HG03060 (cell line): ENCODE measurements around the gene FURIN.

ENCODE experiments used
- ATAC-seq: cut with Tn5 transposase; IDR thresholded peaks from one replicate; pipeline ENCODE4 v1.9.1; 2021; ENCODE audit warnings: low read depth, moderate number of reproducible peaks; ENCODE audit not compliant: unreplicated experiment

Gene FURIN

DNA sequence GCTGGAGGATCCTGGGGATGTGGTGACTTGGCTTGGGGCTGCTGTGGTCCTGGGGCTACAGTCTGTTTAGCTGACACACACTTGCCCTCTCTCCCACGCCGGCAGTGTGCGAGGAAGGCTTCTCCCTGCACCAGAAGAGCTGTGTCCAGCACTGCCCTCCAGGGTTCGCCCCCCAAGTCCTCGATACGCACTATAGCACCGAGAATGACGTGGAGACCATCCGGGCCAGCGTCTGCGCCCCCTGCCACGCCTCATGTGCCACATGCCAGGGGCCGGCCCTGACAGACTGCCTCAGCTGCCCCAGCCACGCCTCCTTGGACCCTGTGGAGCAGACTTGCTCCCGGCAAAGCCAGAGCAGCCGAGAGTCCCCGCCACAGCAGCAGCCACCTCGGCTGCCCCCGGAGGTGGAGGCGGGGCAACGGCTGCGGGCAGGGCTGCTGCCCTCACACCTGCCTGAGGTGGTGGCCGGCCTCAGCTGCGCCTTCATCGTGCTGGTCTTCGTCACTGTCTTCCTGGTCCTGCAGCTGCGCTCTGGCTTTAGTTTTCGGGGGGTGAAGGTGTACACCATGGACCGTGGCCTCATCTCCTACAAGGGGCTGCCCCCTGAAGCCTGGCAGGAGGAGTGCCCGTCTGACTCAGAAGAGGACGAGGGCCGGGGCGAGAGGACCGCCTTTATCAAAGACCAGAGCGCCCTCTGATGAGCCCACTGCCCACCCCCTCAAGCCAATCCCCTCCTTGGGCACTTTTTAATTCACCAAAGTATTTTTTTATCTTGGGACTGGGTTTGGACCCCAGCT lies 13.0 kb downstream of the FURIN start:
- ATAC-seq = no peak

DNA sequence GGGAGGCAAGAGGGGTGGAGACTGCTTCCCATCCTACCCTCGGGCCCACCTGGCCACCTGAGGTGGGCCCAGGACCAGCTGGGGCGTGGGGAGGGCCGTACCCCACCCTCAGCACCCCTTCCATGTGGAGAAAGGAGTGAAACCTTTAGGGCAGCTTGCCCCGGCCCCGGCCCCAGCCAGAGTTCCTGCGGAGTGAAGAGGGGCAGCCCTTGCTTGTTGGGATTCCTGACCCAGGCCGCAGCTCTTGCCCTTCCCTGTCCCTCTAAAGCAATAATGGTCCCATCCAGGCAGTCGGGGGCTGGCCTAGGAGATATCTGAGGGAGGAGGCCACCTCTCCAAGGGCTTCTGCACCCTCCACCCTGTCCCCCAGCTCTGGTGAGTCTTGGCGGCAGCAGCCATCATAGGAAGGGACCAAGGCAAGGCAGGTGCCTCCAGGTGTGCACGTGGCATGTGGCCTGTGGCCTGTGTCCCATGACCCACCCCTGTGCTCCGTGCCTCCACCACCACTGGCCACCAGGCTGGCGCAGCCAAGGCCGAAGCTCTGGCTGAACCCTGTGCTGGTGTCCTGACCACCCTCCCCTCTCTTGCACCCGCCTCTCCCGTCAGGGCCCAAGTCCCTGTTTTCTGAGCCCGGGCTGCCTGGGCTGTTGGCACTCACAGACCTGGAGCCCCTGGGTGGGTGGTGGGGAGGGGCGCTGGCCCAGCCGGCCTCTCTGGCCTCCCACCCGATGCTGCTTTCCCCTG lies 13.8 kb downstream of the FURIN start:
- ATAC-seq = no peak

DNA sequence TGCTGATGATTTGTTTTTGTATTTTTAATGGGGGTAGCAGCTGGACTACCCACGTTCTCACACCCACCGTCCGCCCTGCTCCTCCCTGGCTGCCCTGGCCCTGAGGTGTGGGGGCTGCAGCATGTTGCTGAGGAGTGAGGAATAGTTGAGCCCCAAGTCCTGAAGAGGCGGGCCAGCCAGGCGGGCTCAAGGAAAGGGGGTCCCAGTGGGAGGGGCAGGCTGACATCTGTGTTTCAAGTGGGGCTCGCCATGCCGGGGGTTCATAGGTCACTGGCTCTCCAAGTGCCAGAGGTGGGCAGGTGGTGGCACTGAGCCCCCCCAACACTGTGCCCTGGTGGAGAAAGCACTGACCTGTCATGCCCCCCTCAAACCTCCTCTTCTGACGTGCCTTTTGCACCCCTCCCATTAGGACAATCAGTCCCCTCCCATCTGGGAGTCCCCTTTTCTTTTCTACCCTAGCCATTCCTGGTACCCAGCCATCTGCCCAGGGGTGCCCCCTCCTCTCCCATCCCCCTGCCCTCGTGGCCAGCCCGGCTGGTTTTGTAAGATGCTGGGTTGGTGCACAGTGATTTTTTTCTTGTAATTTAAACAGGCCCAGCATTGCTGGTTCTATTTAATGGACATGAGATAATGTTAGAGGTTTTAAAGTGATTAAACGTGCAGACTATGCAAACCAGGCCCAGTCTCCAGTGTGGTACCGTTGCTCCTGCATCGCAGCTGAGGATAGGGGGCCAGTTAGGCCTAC lies 14.6 kb downstream of the FURIN start:
- ATAC-seq = no peak

DNA sequence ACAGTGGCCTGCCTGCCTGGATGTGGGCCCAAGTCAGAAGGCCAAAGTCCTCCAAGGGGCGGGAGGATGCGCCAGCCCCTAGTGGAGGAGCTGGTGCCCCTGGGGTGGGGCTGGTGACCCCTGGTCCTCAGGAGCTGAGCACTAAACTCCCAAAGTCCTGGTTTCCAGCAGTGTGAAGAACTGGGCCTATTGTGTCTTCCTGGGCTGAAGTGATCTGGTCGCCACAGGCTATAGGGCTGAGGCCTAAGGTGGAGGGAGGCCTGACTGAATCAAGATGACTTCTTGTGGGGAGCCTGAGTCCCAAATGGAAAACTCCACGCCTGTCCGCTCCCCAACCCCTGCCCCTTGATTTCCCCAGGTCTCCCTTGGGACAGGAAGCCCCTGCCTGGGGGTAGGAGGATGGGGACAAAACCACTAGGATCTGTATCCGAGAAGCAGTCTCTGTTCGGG lies 15.2 kb downstream of the FURIN start:
- no peak for ATAC-seq

DNA sequence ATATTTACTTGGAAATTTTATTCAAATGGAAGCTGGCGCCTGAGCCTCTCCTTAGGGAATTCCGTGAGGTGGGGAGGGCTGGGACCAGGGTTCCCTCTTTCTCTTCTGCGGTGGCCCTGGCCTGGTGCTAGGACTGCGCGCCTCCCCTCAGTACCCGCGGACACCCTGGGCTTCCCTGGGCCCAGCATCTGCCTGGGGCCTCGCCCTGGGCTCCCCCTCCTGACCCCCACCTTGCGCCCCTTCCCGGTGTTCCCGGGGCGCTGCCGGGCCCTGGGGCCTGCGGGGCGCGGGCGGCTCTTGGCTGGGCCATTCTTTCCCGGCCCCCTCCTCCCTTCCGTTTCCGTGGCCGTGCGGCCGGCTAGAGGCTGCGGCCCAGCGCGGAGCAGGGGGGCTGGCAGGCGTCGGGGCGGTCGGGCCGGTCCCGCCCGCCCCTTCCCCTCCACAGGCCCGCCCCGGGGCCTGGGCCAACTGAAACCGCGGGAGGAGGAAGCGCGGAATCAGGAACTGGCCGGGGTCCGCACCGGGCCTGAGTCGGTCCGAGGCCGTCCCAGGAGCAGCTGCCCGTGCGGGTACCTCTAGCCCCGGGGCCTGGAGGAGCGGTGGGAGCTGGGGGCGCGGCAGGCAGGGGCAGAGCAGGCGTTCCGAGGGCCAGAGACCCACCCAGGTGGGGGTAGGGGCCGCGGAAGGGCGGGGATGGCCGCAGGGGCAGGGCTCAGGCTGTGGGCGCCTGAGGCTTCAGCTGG lies 15.8 kb downstream of the FURIN start, which contains the start of gene FES:
Gene FES (plus strand): TSS at position 529 of the 743 bp plus-strand sequence. CDS start 542 bp downstream, outside the sequence.
- ATAC-seq = no peak

DNA sequence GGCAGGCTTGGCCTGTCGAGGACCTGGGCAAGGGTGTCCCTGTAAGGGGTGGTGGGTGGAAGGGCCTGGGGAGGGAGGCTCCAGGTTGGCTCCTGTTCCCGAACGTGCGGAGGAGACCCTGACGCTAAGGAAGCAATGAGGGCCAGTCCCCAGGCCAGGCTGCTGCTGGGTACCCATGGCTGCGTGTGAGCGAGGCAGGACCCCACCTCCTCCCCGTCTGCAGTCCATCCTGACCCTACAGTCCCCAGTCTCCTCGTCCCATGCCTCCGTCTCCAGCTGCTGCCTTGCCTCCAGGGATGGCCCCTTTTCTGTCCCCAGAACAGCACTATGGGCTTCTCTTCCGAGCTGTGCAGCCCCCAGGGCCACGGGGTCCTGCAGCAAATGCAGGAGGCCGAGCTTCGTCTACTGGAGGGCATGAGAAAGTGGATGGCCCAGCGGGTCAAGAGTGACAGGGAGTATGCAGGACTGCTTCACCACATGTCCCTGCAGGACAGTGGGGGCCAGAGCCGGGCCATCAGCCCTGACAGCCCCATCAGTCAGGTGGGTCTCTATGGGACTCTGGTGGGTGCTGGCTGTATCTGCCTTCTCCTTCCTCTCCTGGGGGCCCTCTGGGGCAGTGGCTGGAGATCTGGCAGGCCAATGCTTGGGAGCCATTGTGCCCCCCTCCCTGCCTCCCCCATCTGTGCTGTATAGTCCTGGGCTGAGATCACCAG lies 16.5 kb downstream of the FURIN start:
- ATAC-seq = no peak

DNA sequence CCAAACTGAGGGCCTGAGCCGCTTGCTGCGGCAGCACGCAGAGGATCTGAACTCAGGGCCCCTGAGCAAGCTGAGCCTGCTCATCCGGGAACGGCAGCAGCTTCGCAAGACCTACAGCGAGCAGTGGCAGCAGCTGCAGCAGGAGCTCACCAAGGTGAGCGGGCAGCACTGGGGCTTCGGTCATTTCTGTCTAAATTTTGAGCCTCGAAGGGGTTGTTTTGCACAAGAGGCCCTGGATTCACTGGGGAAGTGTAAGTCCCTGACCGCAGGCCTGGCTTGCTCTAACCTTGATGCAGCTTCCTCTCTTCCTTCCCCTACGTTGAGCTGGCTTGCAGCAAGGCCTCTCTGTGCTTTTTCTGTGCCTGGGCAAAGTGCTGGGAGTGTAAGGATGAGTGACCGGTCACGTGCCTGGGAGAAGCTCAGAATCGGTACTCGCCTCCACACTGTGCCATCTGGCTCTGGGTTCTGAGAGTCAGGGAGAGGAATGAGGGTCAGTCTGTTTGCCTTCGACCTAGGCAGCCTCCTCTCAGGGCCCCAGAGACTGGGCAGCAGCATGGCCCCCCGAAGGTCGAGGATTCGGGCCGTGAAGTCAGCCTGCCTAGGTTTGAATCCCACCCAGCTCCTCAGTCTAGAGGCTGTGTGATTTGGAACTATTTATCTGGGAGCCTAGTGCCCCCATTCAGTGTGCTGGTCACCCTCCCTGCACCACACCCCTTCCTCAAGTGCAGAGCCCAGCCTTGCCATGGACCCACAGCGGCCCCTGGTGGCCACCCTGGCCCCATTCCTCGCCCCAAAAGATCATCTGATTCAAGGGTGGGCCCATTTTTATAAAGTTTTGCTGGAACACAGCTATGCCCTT lies 17.3 kb downstream of the FURIN start:
- ATAC-seq = no peak

DNA sequence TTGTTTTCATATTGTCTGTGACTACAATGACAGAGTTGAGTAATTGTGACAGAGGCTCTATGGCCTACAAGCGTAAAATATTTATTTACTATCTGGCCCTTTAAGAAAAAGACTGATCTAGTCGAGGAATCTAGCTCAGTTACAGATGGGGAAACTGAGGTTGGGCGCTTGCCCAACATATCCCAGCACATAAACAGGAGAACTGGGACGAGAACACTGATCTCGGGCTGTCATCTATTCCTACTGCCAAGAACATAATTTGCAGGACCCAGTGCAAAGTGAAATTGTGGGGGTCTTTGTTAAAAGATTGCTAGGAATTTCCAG lies 17.9 kb downstream of the FURIN start:
- ATAC-seq = no peak

DNA sequence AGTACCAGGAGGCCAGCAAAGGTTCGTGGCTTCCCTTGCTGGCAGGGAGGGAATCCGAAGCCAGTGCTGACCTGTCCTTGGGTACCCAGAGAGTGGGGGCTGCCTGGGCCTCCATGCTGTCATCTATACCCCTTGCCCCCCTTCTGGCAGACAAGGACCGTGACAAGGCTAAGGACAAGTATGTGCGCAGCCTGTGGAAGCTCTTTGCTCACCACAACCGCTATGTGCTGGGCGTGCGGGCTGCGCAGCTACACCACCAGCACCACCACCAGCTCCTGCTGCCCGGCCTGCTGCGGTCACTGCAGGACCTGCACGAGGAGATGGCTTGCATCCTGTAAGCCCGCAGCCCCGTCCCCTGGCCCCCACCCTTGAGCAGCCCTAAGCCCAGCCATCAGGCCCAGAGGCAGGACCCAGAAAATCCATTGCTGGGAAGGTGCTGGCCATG lies 18.7 kb downstream of the FURIN start:
- ATAC-seq = no peak

DNA sequence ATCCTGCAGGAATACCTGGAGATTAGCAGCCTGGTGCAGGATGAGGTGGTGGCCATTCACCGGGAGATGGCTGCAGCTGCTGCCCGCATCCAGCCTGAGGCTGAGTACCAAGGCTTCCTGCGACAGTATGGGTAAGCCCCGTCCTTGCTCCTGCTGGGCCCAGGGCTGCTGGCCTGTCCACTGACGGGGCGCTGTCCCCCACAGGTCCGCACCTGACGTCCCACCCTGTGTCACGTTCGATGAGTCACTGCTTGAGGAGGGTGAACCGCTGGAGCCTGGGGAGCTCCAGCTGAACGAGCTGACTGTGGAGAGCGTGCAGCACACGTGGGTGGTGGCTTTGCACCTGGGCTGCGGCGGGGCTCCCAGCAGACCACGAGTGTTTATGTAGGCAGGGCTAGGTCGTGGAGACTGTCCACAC lies 20.9 kb downstream of the FURIN start:
- ATAC-seq = no peak

DNA sequence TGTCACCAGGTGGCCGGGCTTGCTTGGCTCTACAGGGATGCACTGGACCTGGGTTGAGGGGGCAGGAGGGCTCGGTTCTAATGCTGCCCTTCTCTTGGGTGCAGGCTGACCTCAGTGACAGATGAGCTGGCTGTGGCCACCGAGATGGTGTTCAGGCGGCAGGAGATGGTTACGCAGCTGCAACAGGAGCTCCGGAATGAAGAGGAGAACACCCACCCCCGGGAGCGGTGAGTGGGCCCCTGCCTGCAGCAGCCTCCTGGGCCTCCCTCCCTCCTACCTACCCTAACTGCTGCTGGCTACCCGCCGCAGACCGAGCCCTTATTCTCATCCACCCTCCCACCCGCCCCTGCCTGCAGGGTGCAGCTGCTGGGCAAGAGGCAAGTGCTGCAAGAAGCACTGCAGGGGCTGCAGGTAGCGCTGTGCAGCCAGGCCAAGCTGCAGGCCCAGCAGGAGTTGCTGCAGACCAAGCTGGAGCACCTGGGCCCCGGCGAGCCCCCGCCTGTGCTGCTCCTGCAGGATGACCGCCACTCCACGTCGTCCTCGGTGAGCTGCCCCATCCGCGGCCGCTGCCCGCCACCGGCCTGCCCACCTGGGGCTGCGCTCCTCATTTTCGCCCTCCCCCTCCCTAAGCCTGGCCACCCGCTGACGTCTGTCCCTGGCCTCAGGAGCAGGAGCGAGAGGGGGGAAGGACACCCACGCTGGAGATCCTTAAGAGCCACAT lies 21.5 kb downstream of the FURIN start:
- no peak for ATAC-seq

DNA sequence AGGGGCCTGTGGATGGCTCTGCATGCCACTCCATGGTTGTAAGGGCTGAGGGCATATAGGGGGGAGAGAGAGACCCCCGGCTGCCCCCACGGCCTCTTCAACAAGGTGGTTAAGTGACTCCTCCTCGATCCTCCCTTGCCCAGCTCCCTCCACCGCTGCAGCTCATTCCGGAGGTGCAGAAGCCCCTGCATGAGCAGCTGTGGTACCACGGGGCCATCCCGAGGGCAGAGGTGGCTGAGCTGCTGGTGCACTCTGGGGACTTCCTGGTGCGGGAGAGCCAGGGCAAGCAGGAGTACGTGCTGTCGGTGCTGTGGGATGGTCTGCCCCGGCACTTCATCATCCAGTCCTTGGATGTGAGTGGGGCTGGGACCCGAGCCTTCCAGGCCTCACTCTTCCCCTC lies 22.5 kb downstream of the FURIN start:
- no peak for ATAC-seq

DNA sequence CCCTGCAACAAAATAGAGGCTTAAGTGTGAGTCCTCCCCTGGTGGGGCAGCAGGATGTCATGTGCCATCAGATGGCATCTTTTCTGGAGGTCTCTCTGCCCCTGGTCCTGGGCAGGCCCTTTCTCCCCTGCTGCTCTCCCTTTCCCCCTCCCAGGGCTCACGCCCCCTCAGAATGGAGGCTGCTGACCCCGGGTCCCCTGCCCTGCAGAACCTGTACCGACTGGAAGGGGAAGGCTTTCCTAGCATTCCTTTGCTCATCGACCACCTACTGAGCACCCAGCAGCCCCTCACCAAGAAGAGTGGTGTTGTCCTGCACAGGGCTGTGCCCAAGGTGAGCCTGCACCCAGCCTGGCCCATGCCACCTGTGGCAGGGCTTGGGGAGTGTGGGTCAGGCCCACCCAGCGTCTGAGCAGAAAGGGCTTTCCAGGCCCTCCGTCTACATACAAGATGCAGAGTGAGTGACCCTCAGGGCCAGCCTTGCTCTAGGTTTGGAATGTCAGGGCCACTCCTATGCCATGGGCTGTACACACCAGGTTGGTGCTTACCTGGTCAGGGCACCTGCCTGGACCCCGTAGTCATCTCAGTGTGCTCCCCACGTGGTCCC lies 23.1 kb downstream of the FURIN start:
- ATAC-seq = no peak

DNA sequence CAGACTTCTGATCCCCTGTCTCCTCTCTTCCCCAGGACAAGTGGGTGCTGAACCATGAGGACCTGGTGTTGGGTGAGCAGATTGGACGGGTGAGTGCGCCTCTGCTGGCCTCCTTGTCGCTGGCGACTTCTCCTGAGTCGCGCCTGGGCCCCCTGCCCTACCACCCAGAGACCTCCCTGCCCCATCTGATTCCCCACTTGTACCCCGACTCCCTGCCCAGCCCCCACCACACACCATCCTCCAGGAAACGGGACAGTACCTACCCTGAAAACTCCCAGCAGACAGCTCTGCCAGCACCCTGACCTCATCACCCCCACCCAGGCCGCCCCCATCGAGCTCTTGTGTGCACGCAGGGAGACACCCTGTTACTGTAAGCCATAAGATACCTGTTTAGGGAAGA lies 23.6 kb downstream of the FURIN start:
- ATAC-seq = no peak

DNA sequence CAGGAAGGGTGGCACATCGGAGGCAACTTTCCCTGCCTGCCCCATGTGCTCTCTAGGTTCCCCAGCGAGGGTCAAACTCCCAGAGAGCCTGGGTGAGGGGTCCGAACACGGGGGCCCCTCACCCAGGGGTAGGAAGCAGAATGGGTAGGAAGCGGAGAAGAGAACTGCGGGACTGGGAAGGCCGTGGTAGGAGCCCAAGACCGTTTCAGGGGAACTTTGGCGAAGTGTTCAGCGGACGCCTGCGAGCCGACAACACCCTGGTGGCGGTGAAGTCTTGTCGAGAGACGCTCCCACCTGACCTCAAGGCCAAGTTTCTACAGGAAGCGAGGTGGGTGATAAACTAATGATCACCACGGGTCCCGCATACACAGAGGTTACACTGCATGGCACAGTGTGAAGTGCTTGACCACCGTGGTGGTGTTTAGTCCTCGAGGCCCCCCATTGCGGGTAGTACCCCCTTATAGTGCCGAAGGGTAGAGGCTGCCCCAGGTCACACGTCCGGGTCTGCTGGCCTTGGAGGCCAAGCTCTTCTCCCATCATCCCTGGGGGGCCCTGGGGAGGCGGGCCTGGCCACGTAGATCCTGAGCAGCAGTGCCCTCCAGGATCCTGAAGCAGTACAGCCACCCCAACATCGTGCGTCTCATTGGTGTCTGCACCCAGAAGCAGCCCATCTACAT lies 24.2 kb downstream of the FURIN start:
- ATAC-seq = no peak

DNA sequence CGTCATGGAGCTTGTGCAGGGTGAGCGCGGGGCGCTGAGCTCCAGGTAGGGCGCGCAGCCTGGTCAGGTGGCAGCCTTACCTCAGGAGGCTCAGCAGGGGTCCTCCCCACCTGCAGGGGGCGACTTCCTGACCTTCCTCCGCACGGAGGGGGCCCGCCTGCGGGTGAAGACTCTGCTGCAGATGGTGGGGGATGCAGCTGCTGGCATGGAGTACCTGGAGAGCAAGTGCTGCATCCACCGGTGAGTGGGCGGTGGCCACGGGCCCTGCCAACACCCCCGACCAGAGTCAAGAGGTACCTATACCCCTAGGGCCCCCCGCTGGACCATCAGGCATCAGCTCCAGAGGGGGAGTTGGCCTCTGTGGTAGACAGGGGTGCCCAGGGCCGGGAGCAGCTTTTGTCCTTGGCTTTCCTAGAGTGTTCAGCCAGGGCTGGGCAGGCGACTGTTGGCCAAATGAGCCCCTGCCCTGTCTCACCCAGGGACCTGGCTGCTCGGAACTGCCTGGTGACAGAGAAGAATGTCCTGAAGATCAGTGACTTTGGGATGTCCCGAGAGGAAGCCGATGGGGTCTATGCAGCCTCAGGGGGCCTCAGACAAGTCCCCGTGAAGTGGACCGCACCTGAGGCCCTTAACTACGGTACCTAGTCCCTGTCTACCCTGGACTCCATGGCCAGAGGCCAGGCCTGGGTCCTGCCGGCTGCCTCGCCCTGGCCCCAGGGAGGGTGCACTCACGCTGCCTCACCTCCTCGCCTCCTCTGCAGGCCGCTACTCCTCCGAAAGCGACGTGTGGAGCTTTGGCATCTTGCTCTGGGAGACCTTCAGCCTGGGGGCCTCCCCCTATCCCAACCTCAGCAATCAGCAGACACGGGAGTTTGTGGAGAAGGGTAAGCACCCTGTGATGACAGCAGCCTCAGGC lies 25.0 kb downstream of the FURIN start:
- ATAC-seq = no peak
